K562 (cell line): ENCODE data around the gene POTEF. TPM values are rescaled to one million over a fixed set of nuclear protein-coding genes. Genes with fewer than 3 reads are reported as not detected.
"Not testable (repeated sequence)": the region's sequence is repeated elsewhere in the genome, so short reads cannot be mapped to it uniquely, and the experiment has no call there.

ENCODE experiments used
- ATAC-seq: fragments of 200-7000 bp; cut with Tn5 transposase; 3 replicates; pipeline ENCODE4 v1.9.1; 2020; ENCODE audit warnings: moderate library complexity
- BruUV-seq: library from RNA; stranded (reverse); fragments of 400-500 nt; replicated peaks from 2 replicates; lab custom pipeline; 2021; lab: Mats Ljungman, UMichigan
- CTCF ChIA-PET: fragments of 300-600 bp; formaldehyde crosslinking; extraction: SDS; loops from one replicate; lab custom pipeline; 2021; ENCODE audit warnings: low intra/inter-chr PET ratio; lab: Yijun Ruan, JAX
- POLR2A ChIA-PET: fragments of 300-600, 350-650 bp; sonication (Branson Sonifier 250); formaldehyde crosslinking; extraction: SDS; loops from one replicate; lab custom pipeline; 2021; ENCODE audit warnings: antibody characterized with exemption, inconsistent platforms; lab: Yijun Ruan, JAX
- DNase-seq, 4 experiments: peaks; one replicate each; pipeline versions ENCODE4 v3.0.0 to v3.0.0-alpha.2; 2011 to 2018; ENCODE audit warnings: low spot score in 3 of 4, mixed read lengths in 3 of 4; ENCODE audit errors: extremely low read depth in 1 of 4
- FAIRE-seq: peaks from 2 replicates; lab custom pipeline; 2011; peaks lifted over from hg19 to GRCh38; lab: Jason Lieb, UNC
- H2AFZ ChIP-seq: 2 replicates; pipeline ENCODE4 v1.6.0; 2011; ENCODE audit warnings: low read depth, low read length, control low read depth, inconsistent platforms
- H3K27ac ChIP-seq: fragments of 200-600 bp; 3 replicates; pipeline ENCODE4 v1.8.0; 2011; ENCODE audit warnings: low read depth, mild to moderate bottlenecking, control low read depth, inconsistent platforms, low read length, moderate library complexity, mixed read lengths; ENCODE audit errors: extremely low read depth
- H3K27me3 ChIP-seq, 2 experiments: fragments of 300-600 bp in 1 of 2; 2 replicates in 1 of 2; 3 replicates in 1 of 2; pipeline versions ENCODE4 v1.6.0 to v1.8.0; 2011; ENCODE audit warnings: inconsistent platforms in 2 of 2, low read length in 2 of 2, mild to moderate bottlenecking in 1 of 2, mixed read lengths in 1 of 2, moderate library complexity in 1 of 2; ENCODE audit not compliant: control insufficient read depth in 2 of 2, insufficient read depth in 2 of 2
- H3K36me3 ChIP-seq: fragments of 300-600 bp; 3 replicates; pipeline ENCODE4 v1.8.0; 2011; ENCODE audit warnings: mild to moderate bottlenecking, low read length, inconsistent platforms; ENCODE audit not compliant: control insufficient read depth, insufficient read depth
- H3K4me1 ChIP-seq, 2 experiments: fragments of 200-600 bp in 1 of 2; replicated peaks in 1 of 2; 2 replicates in 1 of 2; 3 replicates in 1 of 2; pipeline versions ENCODE4 v1.5.1 to v1.8.0; 2011; ENCODE audit warnings: inconsistent platforms in 2 of 2, low read length in 2 of 2, mild to moderate bottlenecking in 1 of 2, mixed read lengths in 1 of 2, moderate library complexity in 1 of 2; ENCODE audit not compliant: control insufficient read depth in 2 of 2, insufficient read depth in 2 of 2
- H3K4me2 ChIP-seq: 2 replicates; pipeline ENCODE4 v1.6.1; 2011; ENCODE audit warnings: low read length, control low read depth, inconsistent platforms, mixed read lengths; ENCODE audit not compliant: insufficient read depth
- H3K4me3 ChIP-seq: fragments of 200-600 bp; sonication (generic), shearing (Covaris generic); 2 replicates; pipeline ENCODE4 v1.5.1; 2016; ENCODE audit warnings: control low read depth, inconsistent platforms
- H3K79me2 ChIP-seq: fragments of 200-600 bp; 3 replicates; pipeline ENCODE4 v1.8.0; 2011; ENCODE audit warnings: low read length, inconsistent platforms; ENCODE audit not compliant: control insufficient read depth, insufficient read depth
- H3K9ac ChIP-seq, 2 experiments: 2 replicates each; pipeline versions ENCODE4 v1.6.0 to v1.6.1; 2011; ENCODE audit warnings: low read depth in 2 of 2, low read length in 2 of 2, control low read depth in 1 of 2, inconsistent platforms in 1 of 2, mild to moderate bottlenecking in 1 of 2, mixed read lengths in 1 of 2; ENCODE audit not compliant: insufficient read depth in 1 of 2
- H3K9me1 ChIP-seq: one replicate; pipeline ENCODE4 v1.6.0; 2011; ENCODE audit warnings: inconsistent platforms, mild to moderate bottlenecking, low read length, moderate library complexity; ENCODE audit not compliant: control insufficient read depth, insufficient read depth
- H3K9me3 ChIP-seq: replicated peaks from 2 replicates; pipeline ENCODE4 v1.5.1; 2011; ENCODE audit warnings: low read depth, low read length, inconsistent platforms; ENCODE audit not compliant: control insufficient read depth, insufficient read depth
- H4K20me1 ChIP-seq: replicated peaks from 2 replicates; pipeline ENCODE4 v1.6.1; 2011; ENCODE audit warnings: low read length, inconsistent platforms, mixed read lengths; ENCODE audit not compliant: control insufficient read depth, insufficient read depth
- GABPB1 ChIP-seq: sonication (generic); formaldehyde crosslinking; IDR thresholded peaks from 2 replicates; pipeline ENCODE4 v1.8.0; 2022; ENCODE audit warnings: mild to moderate bottlenecking, missing genetic modification reagents
- POLR2AphosphoS5 ChIP-seq: IDR thresholded peaks from 2 replicates; pipeline ENCODE4 v1.6.1; 2011; ENCODE audit warnings: mild to moderate bottlenecking, low read depth, low read length, moderate library complexity; ENCODE audit not compliant: control insufficient read depth, insufficient read depth
- POLR2G ChIP-seq: fragments of 200-400 bp; formaldehyde crosslinking; IDR thresholded peaks from 2 replicates; pipeline ENCODE4 v1.6.1; 2017; ENCODE audit warnings: low read depth, mild to moderate bottlenecking, antibody characterized with exemption, low read length, moderate library complexity
- RBFOX2 ChIP-seq: fragments of 200-400 bp; formaldehyde crosslinking; IDR thresholded peaks from 2 replicates; pipeline ENCODE4 v1.6.1; 2017; ENCODE audit warnings: low read depth, mild to moderate bottlenecking, low read length, moderate library complexity
- SRF ChIP-seq, 2 experiments: fragments of 250-450, 450-650 bp in 1 of 2; sonication (Bioruptor Pico) in 1 of 2; sonication (generic) in 1 of 2; formaldehyde crosslinking; IDR thresholded peaks; 2 replicates each; pipeline versions ENCODE4 v1.5.0 to v1.5.1; 2020 to 2022; ENCODE audit warnings: mild to moderate bottlenecking in 1 of 2, missing genetic modification reagents in 1 of 2
- WGBS: fragments of 100-300 bp; shearing (Covaris generic); methylation state at CpG from one replicate; pipeline ENCODE4 v1.1.6; 2016; ENCODE audit warnings: low coverage, mixed read lengths; ENCODE audit not compliant: insufficient coverage; ENCODE audit errors: missing lambda C conversion rate; 5-methylcytosine and 5-hydroxymethylcytosine counted together
- in situ Hi-C: fragments of 300-500 bp; cut with MboI; formaldehyde crosslinking; loops from 4 replicates; pipeline ENCODE4 v1.15.0; 2018; ENCODE audit warnings: inconsistent platforms, mixed read lengths
- intact Hi-C: fragments of 100-400 bp; cut with micrococcal nuclease; formaldehyde crosslinking; loops from 2 replicates; pipeline ENCODE4 v1.14.2; 2022
- polyA plus RNA-seq, 8 experiments: library from polyadenylated mRNA; depleted of rRNA in 4 of 8; stranded (reverse) in 5 of 8; unstranded in 3 of 8; fragments of >200 nt; fragmentation: Nextera tagmentation in 2 of 8; fragmentation: Illumina TruSeq in 1 of 8; extraction: Ambion mirVana in 2 of 8; extraction: Trizol in 1 of 8; gene quantifications; 2 replicates each; pipeline versions ENCODE4 v1.2.1 to v1.2.3, GENCODE V29; 2011 to 2014; ENCODE audit warnings: inconsistent platforms in 1 of 8, missing spikeins in 1 of 8
- total RNA-seq, 7 experiments: library from RNA; depleted of rRNA in 6 of 7; stranded (reverse); fragments of >200 nt in 6 of 7; fragmentation: Illumina TruSeq in 2 of 7; extraction: Trizol in 2 of 7; gene quantifications; 2 replicates each; pipeline versions ENCODE4 v1.2.1 to v1.2.3, GENCODE V29; 2011 to 2021; ENCODE audit warnings: low replicate concordance in 1 of 7

Gene POTEF
- total and polyA plus RNA-seq, 9 of the 15 experiments (the other 6 are each of a cell fraction or from before 2014, with no cell fraction given) = 0.04 to 2.2 (median 0.27) TPM; not detected in 1

GRCh38 chr2:130136546-130136945 lies 7.5 kb upstream of the POTEF start:
- 86% methylated on average over 2 of the region's 10 CpGs for WGBS
- H3K9ac ChIP-seq, H3K4me3 ChIP-seq, CTCF ChIA-PET, DNase-seq, ATAC-seq, intact Hi-C loops, H3K27me3 ChIP-seq, H3K4me2 ChIP-seq, POLR2A ChIA-PET, H2AFZ ChIP-seq, H3K27ac ChIP-seq, FAIRE-seq, H4K20me1 ChIP-seq, BruUV-seq, H3K36me3 ChIP-seq, H3K9me3 ChIP-seq, H3K9me1 ChIP-seq: not testable (repeated sequence)
- in situ Hi-C loops = loop anchor here (10.0 kb wide), 1 partner anchor 1078 kb away; no protein-coding TSS in a partner anchor
- Histone ChIP-seq H3K4me1 (peaks cover 0 to 10% of the 10 kb centered on the region in 2 experiments; a peak in 1 of 5 replicates), H3K79me2 (peaks cover 27% of the 10 kb centered on the region)

- Histone ChIP-seq H3K79me2 (peaks cover 27% of the 10 kb centered on the region), H3K9ac (no peak overlapping the region), H3K4me1 (peaks cover 0 to 10% of the 10 kb centered on the region in 2 experiments; a peak in 1 of 5 replicates), H3K4me2 (no peak overlapping the region), H3K9me3 (no peaks in the 10 kb centered on the region)
- ChIA-PET POLR2A (no interaction called here), CTCF (no interaction called here)
- TF ChIP-seq SRF (CRISPR knock-in tag; IDR thresholded peaks at IDR 0.05) (no peak), GABPB1 (CRISPR knock-in tag) (peak; percentile 22; the same call in 1 of the 2 replicates), POLR2AphosphoS5 (peak; percentile 25; the same call in 1 of the 2 replicates), RBFOX2 (peak; percentile 65), POLR2G (peak; percentile 47; the same call in 1 of the 2 replicates)
- TF ChIP-seq, all 486 proteins: peak for 4
- Histone ChIP-seq H3K9me1 (no peaks in the 10 kb centered on the region), H3K27me3 (no peaks in the 10 kb centered on the region), H3K27ac (no peak overlapping the region), H3K4me3 (no peak overlapping the region), H2AFZ (no peak overlapping the region), H3K36me3 (no peaks in the 10 kb centered on the region), H4K20me1 (no peaks in the 10 kb centered on the region)
- intact Hi-C loops = no loop called here
- no peak for DNase-seq
- in situ Hi-C loops = loop anchor here (10.0 kb wide), 1 partner anchor 1079 kb away; no protein-coding TSS in a partner anchor
- no peak for FAIRE-seq
- no peak for ATAC-seq
- BruUV-seq = no TSS peak
- 45% methylated on average over 13 of the region's 15 CpGs for WGBS
These were observed 6.9 kb upstream of the POTEF start for GRCh38 chr2:130135692-130136541.
